WERI-Rb-1 (cell line): ENCODE measurements around the gene ZNF81.

Experiments used
- DNase-seq: peaks from one replicate; pipeline ENCODE4 v3.0.0-alpha.2; 2020
- H3K27ac ChIP-seq: fragments of 250-450 bp; sonication (Bioruptor Pico); 2 replicates; pipeline ENCODE4 v1.5.1; 2020; ENCODE audit warnings: mild to moderate bottlenecking, moderate library complexity
- H3K27me3 ChIP-seq: fragments of 250-450 bp; sonication (Bioruptor Pico); 2 replicates; pipeline ENCODE4 v1.5.1; 2021; ENCODE audit warnings: mild to moderate bottlenecking, low read depth, moderate library complexity; ENCODE audit not compliant: insufficient read depth, severe bottlenecking
- H3K36me3 ChIP-seq: fragments of 250-450 bp; sonication (Bioruptor Pico); 2 replicates; pipeline ENCODE4 v1.5.1; 2020; ENCODE audit warnings: mild to moderate bottlenecking, moderate library complexity
- H3K4me3 ChIP-seq: 2 replicates; pipeline ENCODE4 v1.5.1; 2011; ENCODE audit warnings: low read depth, mild to moderate bottlenecking, control low read depth, low read length
- H3K9me3 ChIP-seq: fragments of 250-450 bp; sonication (Bioruptor Pico); 2 replicates; pipeline ENCODE4 v1.5.1; 2021; ENCODE audit warnings: mild to moderate bottlenecking, moderate library complexity; ENCODE audit not compliant: severe bottlenecking
- TF ChIP-seq, protein P1 (sequence below): IDR thresholded peaks from 2 replicates; pipeline ENCODE4 v1.5.1; 2011; ENCODE audit warnings: low read depth, mild to moderate bottlenecking, control low read depth, inconsistent platforms, low read length

The ZNF81 gene

DNA sequence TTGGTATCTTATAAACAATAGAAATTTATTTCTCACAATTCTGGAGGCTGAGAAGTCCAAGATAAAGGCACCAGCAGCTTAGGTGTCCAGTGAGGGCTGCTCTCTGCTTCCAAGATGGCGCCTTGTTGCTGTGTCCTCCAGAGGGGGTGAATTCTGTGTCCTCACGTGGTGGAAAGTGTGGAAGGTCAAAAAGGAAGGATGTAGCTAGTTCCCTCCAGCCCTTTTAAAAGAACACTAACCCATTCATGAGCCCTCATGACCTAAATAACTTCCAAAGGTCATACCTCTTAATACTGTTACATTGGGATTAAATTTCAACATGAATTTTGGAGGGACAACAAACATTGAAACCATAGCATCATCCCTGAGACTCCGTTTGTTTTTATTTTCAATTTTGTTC lies 48.8 kb downstream of the ZNF81 start:
- Histone ChIP-seq H3K27me3 (no peaks in the 10 kb centered on the region), H3K9me3 (no peaks in the 10 kb centered on the region), H3K4me3 (no peak overlapping the region), H3K27ac (no peak overlapping the region), H3K36me3 (no peaks in the 10 kb centered on the region)
- no peak for DNase-seq
- TF ChIP-seq, protein P1, sequence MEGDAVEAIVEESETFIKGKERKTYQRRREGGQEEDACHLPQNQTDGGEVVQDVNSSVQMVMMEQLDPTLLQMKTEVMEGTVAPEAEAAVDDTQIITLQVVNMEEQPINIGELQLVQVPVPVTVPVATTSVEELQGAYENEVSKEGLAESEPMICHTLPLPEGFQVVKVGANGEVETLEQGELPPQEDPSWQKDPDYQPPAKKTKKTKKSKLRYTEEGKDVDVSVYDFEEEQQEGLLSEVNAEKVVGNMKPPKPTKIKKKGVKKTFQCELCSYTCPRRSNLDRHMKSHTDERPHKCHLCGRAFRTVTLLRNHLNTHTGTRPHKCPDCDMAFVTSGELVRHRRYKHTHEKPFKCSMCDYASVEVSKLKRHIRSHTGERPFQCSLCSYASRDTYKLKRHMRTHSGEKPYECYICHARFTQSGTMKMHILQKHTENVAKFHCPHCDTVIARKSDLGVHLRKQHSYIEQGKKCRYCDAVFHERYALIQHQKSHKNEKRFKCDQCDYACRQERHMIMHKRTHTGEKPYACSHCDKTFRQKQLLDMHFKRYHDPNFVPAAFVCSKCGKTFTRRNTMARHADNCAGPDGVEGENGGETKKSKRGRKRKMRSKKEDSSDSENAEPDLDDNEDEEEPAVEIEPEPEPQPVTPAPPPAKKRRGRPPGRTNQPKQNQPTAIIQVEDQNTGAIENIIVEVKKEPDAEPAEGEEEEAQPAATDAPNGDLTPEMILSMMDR: no peak

DNA sequence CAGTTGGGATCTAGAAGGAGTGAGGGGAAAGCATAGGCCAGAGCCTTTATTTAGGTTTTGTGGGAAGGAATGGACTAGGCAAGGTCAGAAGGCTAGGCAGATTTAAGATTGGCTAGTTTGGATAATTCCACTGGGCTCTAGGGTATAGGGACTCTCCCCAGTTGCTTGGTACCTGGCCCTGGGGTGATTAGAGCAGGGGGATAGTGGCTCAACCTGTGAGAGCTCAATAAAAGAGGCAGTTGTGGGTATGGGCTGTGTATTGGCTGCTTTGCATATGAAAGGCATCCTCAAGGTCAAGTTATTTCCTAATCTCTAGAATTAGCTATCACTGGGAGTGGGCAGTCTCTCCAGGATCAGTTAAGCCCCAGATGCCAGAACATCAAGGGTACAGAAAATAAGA lies 61.3 kb downstream of the ZNF81 start:
- DNase-seq: no peak
- no peak overlapping the region for H3K27ac ChIP-seq
- H3K36me3 ChIP-seq: no peaks in the 10 kb centered on the region; the same call in 1 of the 2 replicates
- no peaks in the 10 kb centered on the region for H3K9me3 ChIP-seq
- no peak overlapping the region for H3K4me3 ChIP-seq
- TF ChIP-seq, protein P1: no peak
- no peaks in the 10 kb centered on the region for H3K27me3 ChIP-seq

DNA sequence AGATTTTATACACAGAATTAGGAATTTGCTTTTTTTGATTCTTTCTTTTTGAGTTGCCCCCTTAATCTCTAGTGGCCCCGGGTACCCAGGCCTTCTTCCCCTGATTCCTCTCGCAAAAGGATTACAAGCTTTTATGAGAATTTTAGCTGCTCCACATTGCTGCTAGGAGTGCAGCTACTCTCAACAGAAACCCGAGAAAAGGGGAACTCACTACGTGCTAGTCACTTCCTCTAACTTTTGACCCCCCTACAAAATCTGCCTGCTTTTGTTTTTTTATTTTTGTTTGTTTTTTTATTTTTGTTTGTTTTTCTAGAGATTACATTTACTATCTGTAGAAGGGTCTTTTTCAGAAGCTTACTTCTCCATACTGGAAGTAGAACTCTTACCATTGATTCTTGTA lies 64.1 kb downstream of the ZNF81 start:
- TF ChIP-seq, protein P1: no peak
- H3K27me3 ChIP-seq: no peaks in the 10 kb centered on the region
- DNase-seq: no peak
- no peaks in the 10 kb centered on the region; the same call in 1 of the 2 replicates for H3K36me3 ChIP-seq
- H3K9me3 ChIP-seq: no peaks in the 10 kb centered on the region
- H3K4me3 ChIP-seq: no peak overlapping the region
- H3K27ac ChIP-seq: no peak overlapping the region

DNA sequence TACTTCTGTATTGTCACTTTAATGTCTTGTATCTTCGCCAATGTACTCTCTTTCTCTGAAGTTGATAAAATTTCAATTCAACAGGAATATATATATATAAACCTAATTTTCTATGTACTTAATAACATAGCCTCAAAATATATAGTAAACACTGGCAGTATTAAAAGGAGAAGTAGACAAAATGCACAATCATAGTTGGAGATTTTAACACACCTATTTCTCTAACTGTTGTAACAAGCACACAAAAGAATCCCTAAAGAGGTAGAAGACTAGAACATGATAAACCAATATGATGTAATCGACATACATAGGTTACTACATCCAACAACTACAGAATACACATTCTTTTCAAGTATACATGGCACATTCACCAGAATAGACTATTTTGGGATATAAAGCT lies 65.5 kb downstream of the ZNF81 start:
- Histone ChIP-seq H3K27ac (no peak overlapping the region), H3K27me3 (no peaks in the 10 kb centered on the region), H3K4me3 (no peak overlapping the region), H3K36me3 (no peaks in the 10 kb centered on the region), H3K9me3 (no peaks in the 10 kb centered on the region)
- TF ChIP-seq, protein P1: no peak
- DNase-seq: no peak

DNA sequence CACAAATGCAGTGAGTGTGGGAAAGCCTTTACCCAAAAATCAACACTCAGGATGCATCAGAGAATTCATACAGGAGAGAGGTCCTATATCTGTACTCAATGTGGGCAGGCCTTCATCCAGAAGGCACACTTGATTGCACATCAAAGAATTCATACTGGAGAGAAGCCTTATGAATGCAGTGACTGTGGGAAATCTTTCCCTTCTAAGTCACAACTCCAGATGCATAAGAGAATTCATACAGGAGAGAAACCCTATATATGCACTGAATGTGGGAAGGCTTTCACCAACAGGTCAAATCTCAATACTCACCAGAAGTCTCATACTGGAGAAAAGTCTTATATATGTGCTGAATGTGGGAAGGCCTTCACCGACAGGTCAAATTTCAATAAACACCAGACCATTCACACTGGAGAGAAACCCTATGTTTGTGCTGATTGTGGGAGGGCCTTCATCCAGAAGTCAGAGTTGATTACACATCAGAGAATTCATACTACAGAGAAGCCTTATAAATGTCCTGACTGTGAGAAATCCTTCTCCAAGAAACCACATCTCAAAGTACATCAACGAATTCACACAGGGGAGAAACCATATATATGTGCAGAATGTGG lies 79.3 kb downstream of the ZNF81 start:
- peaks cover 4% of the 10 kb centered on the region; the same call in 1 of the 2 replicates for H3K36me3 ChIP-seq
- no peak for DNase-seq
- H3K9me3 ChIP-seq: no peaks in the 10 kb centered on the region
- no peak overlapping the region for H3K27ac ChIP-seq
- TF ChIP-seq, protein P1: no peak
- H3K27me3 ChIP-seq: no peaks in the 10 kb centered on the region
- no peak overlapping the region for H3K4me3 ChIP-seq

DNA sequence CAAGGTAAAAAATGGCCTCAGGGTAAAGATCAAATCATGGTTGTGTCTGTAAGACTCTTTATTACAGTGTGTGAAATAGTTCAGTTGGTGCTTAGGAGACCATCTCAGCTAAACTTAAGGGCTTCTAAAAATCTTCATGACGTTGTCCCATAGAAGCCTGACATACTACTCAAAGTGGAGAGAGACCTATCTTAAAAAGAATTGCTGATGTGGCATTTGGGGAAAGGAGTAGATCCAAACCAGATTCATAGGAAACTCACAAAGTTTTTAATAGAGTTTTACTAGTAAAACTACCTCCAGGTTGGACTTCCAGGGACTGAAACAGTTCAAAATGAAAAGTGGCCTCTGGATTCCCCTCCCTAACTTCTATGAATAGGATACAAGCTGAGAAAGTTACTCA lies 81.6 kb downstream of the ZNF81 start:
- Histone ChIP-seq H3K36me3 (peaks cover 4% of the 10 kb centered on the region; the same call in 1 of the 2 replicates), H3K27me3 (no peaks in the 10 kb centered on the region), H3K27ac (no peak overlapping the region), H3K9me3 (no peaks in the 10 kb centered on the region), H3K4me3 (no peak overlapping the region)
- TF ChIP-seq, protein P1: no peak
- DNase-seq: no peak
